Bronchial epithelial cell (primary cell): Measurements from ENCODE around the gene MGAT5B. TPM values are rescaled to one million over a fixed set of nuclear protein-coding genes. Genes with fewer than 3 reads are reported as not detected.

Experiments used
- DNase-seq: peaks from one replicate; pipeline ENCODE4 v3.0.0-alpha.2; 2010; ENCODE audit warnings: low read depth
- FAIRE-seq: peaks from 2 replicates; lab custom pipeline; 2011; peaks lifted over from hg19 to GRCh38; lab: Jason Lieb, UNC
- H3K27me3 ChIP-seq: 2 replicates; pipeline ENCODE4 v1.5.1; 2011; ENCODE audit warnings: low read length; ENCODE audit not compliant: control insufficient read depth, insufficient read depth
- H3K36me3 ChIP-seq: 2 replicates; pipeline ENCODE4 v1.5.1; 2011; ENCODE audit warnings: low read length; ENCODE audit not compliant: control insufficient read depth, insufficient read depth
- H3K4me3 ChIP-seq: 2 replicates; pipeline ENCODE4 v1.5.1; 2011; ENCODE audit warnings: mild to moderate bottlenecking, low read depth, low read length, control low read depth
- total RNA-seq: library from RNA; depleted of rRNA; stranded (reverse); fragments of >200 nt; gene quantifications from 2 replicates; pipeline ENCODE4 v1.2.1, GENCODE V29; 2014
- TF ChIP-seq, protein P1 (sequence below): IDR thresholded peaks from 2 replicates; pipeline ENCODE4 v1.5.1; 2011; ENCODE audit warnings: mild to moderate bottlenecking, moderate library complexity, low read length, control low read depth, inconsistent platforms; ENCODE audit not compliant: insufficient read depth, severe bottlenecking

MGAT5B gene
- total RNA-seq, 1 donor from 2014 or later: not detected

GRCh38 chr17:76944477-76944876 is 76.3 kb downstream of the MGAT5B start:
- no peak overlapping the region for H3K4me3 ChIP-seq
- DNase-seq (no peak), FAIRE-seq (no peak)
- H3K36me3 ChIP-seq: no peaks in the 10 kb centered on the region
- TF ChIP-seq, protein P1, sequence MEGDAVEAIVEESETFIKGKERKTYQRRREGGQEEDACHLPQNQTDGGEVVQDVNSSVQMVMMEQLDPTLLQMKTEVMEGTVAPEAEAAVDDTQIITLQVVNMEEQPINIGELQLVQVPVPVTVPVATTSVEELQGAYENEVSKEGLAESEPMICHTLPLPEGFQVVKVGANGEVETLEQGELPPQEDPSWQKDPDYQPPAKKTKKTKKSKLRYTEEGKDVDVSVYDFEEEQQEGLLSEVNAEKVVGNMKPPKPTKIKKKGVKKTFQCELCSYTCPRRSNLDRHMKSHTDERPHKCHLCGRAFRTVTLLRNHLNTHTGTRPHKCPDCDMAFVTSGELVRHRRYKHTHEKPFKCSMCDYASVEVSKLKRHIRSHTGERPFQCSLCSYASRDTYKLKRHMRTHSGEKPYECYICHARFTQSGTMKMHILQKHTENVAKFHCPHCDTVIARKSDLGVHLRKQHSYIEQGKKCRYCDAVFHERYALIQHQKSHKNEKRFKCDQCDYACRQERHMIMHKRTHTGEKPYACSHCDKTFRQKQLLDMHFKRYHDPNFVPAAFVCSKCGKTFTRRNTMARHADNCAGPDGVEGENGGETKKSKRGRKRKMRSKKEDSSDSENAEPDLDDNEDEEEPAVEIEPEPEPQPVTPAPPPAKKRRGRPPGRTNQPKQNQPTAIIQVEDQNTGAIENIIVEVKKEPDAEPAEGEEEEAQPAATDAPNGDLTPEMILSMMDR: no peak
- peaks cover 4% of the 10 kb centered on the region for H3K27me3 ChIP-seq

DNA sequence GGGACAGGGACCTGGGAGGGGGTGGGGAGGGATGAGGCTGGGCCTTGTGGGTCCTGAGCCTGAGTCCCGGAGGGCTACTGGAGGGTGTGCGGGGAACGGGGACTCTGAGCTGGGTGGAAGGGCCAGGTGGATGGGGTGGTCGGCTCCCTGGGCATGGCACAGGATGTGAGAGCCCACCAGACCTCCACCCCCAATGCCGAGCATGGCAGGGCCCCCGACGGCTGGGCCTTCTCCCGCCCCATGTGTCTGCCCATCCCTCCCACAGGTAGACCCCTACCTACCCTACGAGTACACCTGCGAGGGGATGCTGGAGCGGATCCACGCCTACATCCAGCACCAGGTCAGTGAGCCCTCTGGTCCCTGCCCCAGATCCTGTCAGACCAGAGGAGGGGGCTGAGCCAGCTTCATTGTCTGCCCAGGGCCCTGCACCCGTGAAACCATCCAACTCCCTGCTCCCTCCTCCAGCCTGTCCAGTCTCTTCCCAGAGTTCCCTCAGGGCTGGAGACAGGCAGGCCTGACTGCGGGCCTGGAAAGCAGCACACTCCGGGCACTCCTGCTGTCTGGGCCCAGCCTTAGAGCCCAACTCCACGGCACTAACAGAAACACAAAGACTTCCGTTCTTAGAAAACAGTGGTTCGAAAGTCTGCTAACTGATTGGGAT is 78.0 kb downstream of the MGAT5B start:
- Histone ChIP-seq H3K4me3 (no peak overlapping the region), H3K36me3 (no peaks in the 10 kb centered on the region), H3K27me3 (peaks cover 4% of the 10 kb centered on the region)
- TF ChIP-seq, protein P1: no peak
- FAIRE-seq (no peak), DNase-seq (no peak)

- FAIRE-seq: no peak
Observed at GRCh38 chr17:76946772-76947135, 78.5 kb downstream of the MGAT5B start.

DNA sequence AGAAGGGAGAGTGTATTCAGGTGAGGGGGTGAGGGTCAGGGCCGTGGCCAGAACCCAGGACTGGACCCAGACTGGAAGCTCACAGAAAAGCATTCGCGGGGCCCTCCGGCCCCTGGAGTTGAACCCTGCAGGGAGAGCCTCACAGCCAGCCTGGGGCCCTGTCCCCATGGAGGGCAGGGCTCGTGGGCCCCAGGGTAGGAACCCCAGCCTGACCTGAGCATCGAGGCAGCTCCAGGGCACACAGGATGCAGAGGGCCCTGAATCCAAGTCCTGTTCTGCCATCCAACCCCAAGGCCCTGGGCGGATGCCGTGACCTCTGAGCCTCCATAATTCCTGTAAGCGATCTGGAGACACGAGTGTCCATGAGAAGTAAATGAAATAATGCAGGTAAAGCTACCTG is 79.1 kb downstream of the MGAT5B start:
- H3K36me3 ChIP-seq: no peaks in the 10 kb centered on the region
- no peak for DNase-seq
- TF ChIP-seq, protein P1: no peak
- peaks cover 3% of the 10 kb centered on the region for H3K27me3 ChIP-seq
- no peak overlapping the region for H3K4me3 ChIP-seq
- no peak for FAIRE-seq

More at GRCh38 chr17:76946772-76947135, 78.5 kb downstream of the MGAT5B start:
- DNase-seq: no peak
- Histone ChIP-seq H3K36me3 (no peaks in the 10 kb centered on the region), H3K4me3 (no peak overlapping the region), H3K27me3 (peaks cover 3% of the 10 kb centered on the region)
- TF ChIP-seq, protein P1: no peak

DNA sequence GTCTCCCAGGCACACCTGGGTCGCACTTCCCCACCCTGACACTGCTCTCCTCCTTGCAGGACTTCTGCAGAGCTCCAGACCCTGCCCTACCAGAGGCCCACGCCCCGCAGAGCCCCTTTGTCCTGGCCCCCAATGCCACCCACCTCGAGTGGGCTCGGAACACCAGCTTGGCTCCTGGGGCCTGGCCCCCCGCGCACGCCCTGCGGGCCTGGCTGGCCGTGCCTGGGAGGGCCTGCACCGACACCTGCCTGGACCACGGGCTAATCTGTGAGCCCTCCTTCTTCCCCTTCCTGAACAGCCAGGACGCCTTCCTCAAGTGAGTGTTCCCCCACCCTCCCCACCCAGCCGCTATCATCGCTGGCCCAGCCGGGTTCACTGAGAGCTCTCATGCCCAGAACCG is 79.6 kb downstream of the MGAT5B start:
- H3K36me3 ChIP-seq: no peaks in the 10 kb centered on the region
- peaks cover 3% of the 10 kb centered on the region for H3K27me3 ChIP-seq
- DNase-seq: no peak
- TF ChIP-seq, protein P1: no peak
- H3K4me3 ChIP-seq: no peak overlapping the region
- FAIRE-seq: no peak

GRCh38 chr17:76948301-76948700 is 80.1 kb downstream of the MGAT5B start:
- no peak overlapping the region for H3K4me3 ChIP-seq
- FAIRE-seq: no peak
- TF ChIP-seq, protein P1: no peak

More at GRCh38 chr17:76948301-76948700, 80.1 kb downstream of the MGAT5B start:
- DNase-seq: no peak
- peaks cover 3% of the 10 kb centered on the region for H3K27me3 ChIP-seq
- no peaks in the 10 kb centered on the region for H3K36me3 ChIP-seq
